K562 (cell line): ENCODE data around the gene SND1. TPM values are rescaled to one million over a fixed set of nuclear protein-coding genes. Genes with fewer than 3 reads are reported as not detected.

Experiments used
- ATAC-seq: fragments of 200-7000 bp; cut with Tn5 transposase; 3 replicates; pipeline ENCODE4 v1.9.1; 2020; ENCODE audit warnings: moderate library complexity
- BruUV-seq: library from RNA; stranded (reverse); fragments of 400-500 nt; replicated peaks from 2 replicates; lab custom pipeline; 2021; lab: Mats Ljungman, UMichigan
- CTCF ChIA-PET: fragments of 300-600 bp; formaldehyde crosslinking; extraction: SDS; loops from one replicate; lab custom pipeline; 2021; ENCODE audit warnings: low intra/inter-chr PET ratio; lab: Yijun Ruan, JAX
- POLR2A ChIA-PET: fragments of 300-600, 350-650 bp; sonication (Branson Sonifier 250); formaldehyde crosslinking; extraction: SDS; loops from one replicate; lab custom pipeline; 2021; ENCODE audit warnings: antibody characterized with exemption, inconsistent platforms; lab: Yijun Ruan, JAX
- DNase-seq, 4 experiments: peaks; one replicate each; pipeline versions ENCODE4 v3.0.0 to v3.0.0-alpha.2; 2011 to 2018; ENCODE audit warnings: low spot score in 3 of 4, mixed read lengths in 3 of 4; ENCODE audit errors: extremely low read depth in 1 of 4
- FAIRE-seq: peaks from 2 replicates; lab custom pipeline; 2011; peaks lifted over from hg19 to GRCh38; lab: Jason Lieb, UNC
- H2AFZ ChIP-seq: 2 replicates; pipeline ENCODE4 v1.6.0; 2011; ENCODE audit warnings: low read depth, low read length, control low read depth, inconsistent platforms
- H3K27ac ChIP-seq: fragments of 200-600 bp; 3 replicates; pipeline ENCODE4 v1.8.0; 2011; ENCODE audit warnings: low read depth, mild to moderate bottlenecking, control low read depth, inconsistent platforms, low read length, moderate library complexity, mixed read lengths; ENCODE audit errors: extremely low read depth
- H3K27me3 ChIP-seq, 2 experiments: fragments of 300-600 bp in 1 of 2; 2 replicates in 1 of 2; 3 replicates in 1 of 2; pipeline versions ENCODE4 v1.6.0 to v1.8.0; 2011; ENCODE audit warnings: inconsistent platforms in 2 of 2, low read length in 2 of 2, mild to moderate bottlenecking in 1 of 2, mixed read lengths in 1 of 2, moderate library complexity in 1 of 2; ENCODE audit not compliant: control insufficient read depth in 2 of 2, insufficient read depth in 2 of 2
- H3K36me3 ChIP-seq: fragments of 300-600 bp; 3 replicates; pipeline ENCODE4 v1.8.0; 2011; ENCODE audit warnings: mild to moderate bottlenecking, low read length, inconsistent platforms; ENCODE audit not compliant: control insufficient read depth, insufficient read depth
- H3K4me1 ChIP-seq, 2 experiments: fragments of 200-600 bp in 1 of 2; replicated peaks in 1 of 2; 2 replicates in 1 of 2; 3 replicates in 1 of 2; pipeline versions ENCODE4 v1.5.1 to v1.8.0; 2011; ENCODE audit warnings: inconsistent platforms in 2 of 2, low read length in 2 of 2, mild to moderate bottlenecking in 1 of 2, mixed read lengths in 1 of 2, moderate library complexity in 1 of 2; ENCODE audit not compliant: control insufficient read depth in 2 of 2, insufficient read depth in 2 of 2
- H3K4me2 ChIP-seq: 2 replicates; pipeline ENCODE4 v1.6.1; 2011; ENCODE audit warnings: low read length, control low read depth, inconsistent platforms, mixed read lengths; ENCODE audit not compliant: insufficient read depth
- H3K4me3 ChIP-seq: fragments of 200-600 bp; sonication (generic), shearing (Covaris generic); 2 replicates; pipeline ENCODE4 v1.5.1; 2016; ENCODE audit warnings: control low read depth, inconsistent platforms
- H3K79me2 ChIP-seq: fragments of 200-600 bp; 3 replicates; pipeline ENCODE4 v1.8.0; 2011; ENCODE audit warnings: low read length, inconsistent platforms; ENCODE audit not compliant: control insufficient read depth, insufficient read depth
- H3K9ac ChIP-seq, 2 experiments: 2 replicates each; pipeline versions ENCODE4 v1.6.0 to v1.6.1; 2011; ENCODE audit warnings: low read depth in 2 of 2, low read length in 2 of 2, control low read depth in 1 of 2, inconsistent platforms in 1 of 2, mild to moderate bottlenecking in 1 of 2, mixed read lengths in 1 of 2; ENCODE audit not compliant: insufficient read depth in 1 of 2
- H3K9me1 ChIP-seq: one replicate; pipeline ENCODE4 v1.6.0; 2011; ENCODE audit warnings: inconsistent platforms, mild to moderate bottlenecking, low read length, moderate library complexity; ENCODE audit not compliant: control insufficient read depth, insufficient read depth
- H3K9me3 ChIP-seq: replicated peaks from 2 replicates; pipeline ENCODE4 v1.5.1; 2011; ENCODE audit warnings: low read depth, low read length, inconsistent platforms; ENCODE audit not compliant: control insufficient read depth, insufficient read depth
- H4K20me1 ChIP-seq: replicated peaks from 2 replicates; pipeline ENCODE4 v1.6.1; 2011; ENCODE audit warnings: low read length, inconsistent platforms, mixed read lengths; ENCODE audit not compliant: control insufficient read depth, insufficient read depth
- CUX1 ChIP-seq: fragments of 200-800 bp; sonication (Bioruptor generic); IDR thresholded peaks from 2 replicates; pipeline ENCODE4 v1.6.1; 2016; ENCODE audit warnings: missing genetic modification characterization, missing compliant biosample characterization
- HMBOX1 ChIP-seq: sonication (generic); IDR thresholded peaks from 2 replicates; pipeline ENCODE4 v1.6.1; 2016
- NFIX ChIP-seq: fragments of 250-450 bp; sonication (Bioruptor Pico); IDR thresholded peaks from 2 replicates; pipeline ENCODE4 v1.4.0; 2020; ENCODE audit warnings: low read depth, mild to moderate bottlenecking, moderate library complexity
- OTX1 ChIP-seq: fragments of 450-650 bp; formaldehyde crosslinking; IDR thresholded peaks from 2 replicates; pipeline ENCODE4 v1.4.0; 2022; ENCODE audit warnings: mild to moderate bottlenecking
- PTTG1 ChIP-seq: fragments of 450-650 bp; IDR thresholded peaks from 2 replicates; pipeline ENCODE4 v1.6.1; 2016; ENCODE audit warnings: low read depth, mild to moderate bottlenecking, missing genetic modification characterization, missing compliant biosample characterization
- RAD21 ChIP-seq, 2 experiments: fragments of 250-450 bp in 1 of 2; fragments of 450-650 bp in 1 of 2; sonication (Bioruptor Pico) in 1 of 2; formaldehyde crosslinking in 1 of 2; IDR thresholded peaks in 1 of 2; conservative IDR thresholded peaks in 1 of 2; 2 replicates each; pipeline versions ENCODE4 v1.4.0 to v1.8.0; 2020 to 2022; ENCODE audit warnings: mild to moderate bottlenecking in 2 of 2, moderate library complexity in 1 of 2
- RFX7 ChIP-seq: fragments of 250-450 bp; sonication (Bioruptor Pico); IDR thresholded peaks from 2 replicates; pipeline ENCODE4 v1.5.1; 2021; ENCODE audit warnings: mild to moderate bottlenecking
- ZC3H11A ChIP-seq: IDR thresholded peaks from 2 replicates; pipeline ENCODE4 v1.6.1; 2012; ENCODE audit warnings: low read depth, low read length, improper control_type of control experiment
- ZNF143 ChIP-seq: sonication (generic); formaldehyde crosslinking; IDR thresholded peaks from 2 replicates; pipeline ENCODE4 v1.9.0; 2022; ENCODE audit warnings: mild to moderate bottlenecking, missing genetic modification reagents
- ZNF316 ChIP-seq: fragments of 450-650 bp; IDR thresholded peaks from 2 replicates; pipeline ENCODE4 v1.6.1; 2016
- WGBS: fragments of 100-300 bp; shearing (Covaris generic); methylation state at CpG from one replicate; pipeline ENCODE4 v1.1.6; 2016; ENCODE audit warnings: low coverage, mixed read lengths; ENCODE audit not compliant: insufficient coverage; ENCODE audit errors: missing lambda C conversion rate; 5-methylcytosine and 5-hydroxymethylcytosine counted together
- in situ Hi-C: fragments of 300-500 bp; cut with MboI; formaldehyde crosslinking; loops from 4 replicates; pipeline ENCODE4 v1.15.0; 2018; ENCODE audit warnings: inconsistent platforms, mixed read lengths
- intact Hi-C: fragments of 100-400 bp; cut with micrococcal nuclease; formaldehyde crosslinking; loops from 2 replicates; pipeline ENCODE4 v1.14.2; 2022
- polyA plus RNA-seq, 8 experiments: library from polyadenylated mRNA; depleted of rRNA in 4 of 8; stranded (reverse) in 5 of 8; unstranded in 3 of 8; fragments of >200 nt; fragmentation: Nextera tagmentation in 2 of 8; fragmentation: Illumina TruSeq in 1 of 8; extraction: Ambion mirVana in 2 of 8; extraction: Trizol in 1 of 8; gene quantifications; 2 replicates each; pipeline versions ENCODE4 v1.2.1 to v1.2.3, GENCODE V29; 2011 to 2014; ENCODE audit warnings: inconsistent platforms in 1 of 8, missing spikeins in 1 of 8
- total RNA-seq, 7 experiments: library from RNA; depleted of rRNA in 6 of 7; stranded (reverse); fragments of >200 nt in 6 of 7; fragmentation: Illumina TruSeq in 2 of 7; extraction: Trizol in 2 of 7; gene quantifications; 2 replicates each; pipeline versions ENCODE4 v1.2.1 to v1.2.3, GENCODE V29; 2011 to 2021; ENCODE audit warnings: low replicate concordance in 1 of 7
- TF ChIP-seq, protein P1 (sequence below): fragments of 250-450 bp; sonication (Bioruptor Pico); IDR thresholded peaks from 2 replicates; pipeline ENCODE4 v1.6.1; 2021; ENCODE audit warnings: mild to moderate bottlenecking

Gene SND1
- total and polyA plus RNA-seq, 9 of the 15 experiments (the other 6 are each of a cell fraction or from before 2014, with no cell fraction given) = 46.5 to 307 (median 191) TPM

DNA sequence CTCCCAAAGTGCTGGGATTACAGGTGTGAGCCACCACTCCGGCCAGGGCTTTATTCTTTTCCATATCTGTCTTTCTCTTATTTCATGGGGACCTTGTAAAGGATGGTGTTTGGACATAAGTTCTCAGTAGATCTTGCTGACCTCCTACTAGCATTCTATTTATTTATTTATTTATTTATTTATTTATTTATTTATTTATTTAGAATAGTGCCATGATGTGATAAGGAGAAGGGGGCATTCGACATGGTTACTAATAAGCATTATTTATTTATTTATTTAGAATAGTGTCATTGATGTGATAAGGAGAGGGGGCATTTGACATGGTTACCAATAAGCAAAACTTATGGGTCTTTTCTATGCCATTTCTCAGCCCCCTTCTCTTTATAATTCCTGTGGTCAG lies 202.4 kb downstream of the SND1 start:
- no peak for FAIRE-seq

GRCh38 chr7:127857464-127857841 lies 205.5 kb downstream of the SND1 start:
- no peak overlapping the region for H3K9ac ChIP-seq
- H4K20me1 ChIP-seq = no peaks in the 10 kb centered on the region
- no peak overlapping the region for H3K4me2 ChIP-seq
- no peaks in the 10 kb centered on the region for H3K9me1 ChIP-seq
- no peaks in the 10 kb centered on the region for H3K27me3 ChIP-seq
- ChIA-PET CTCF (no interaction called here), POLR2A (no interaction called here)
- BruUV-seq = no TSS peak
- ATAC-seq = no peak
- H2AFZ ChIP-seq = no peak overlapping the region
- H3K27ac ChIP-seq = no peak overlapping the region
- FAIRE-seq = no peak
- peaks cover 40% of the 10 kb centered on the region; the same call in 2 of the 3 replicates for H3K36me3 ChIP-seq
- in situ Hi-C loops = no loop called here
- DNase-seq = no peak
- H3K4me3 ChIP-seq = no peak overlapping the region
- intact Hi-C loops = no loop called here
- peaks cover 13% of the 10 kb centered on the region; the same call in 1 of the 3 replicates for H3K79me2 ChIP-seq
- no peaks in the 10 kb centered on the region for H3K9me3 ChIP-seq
- peaks cover 4 to 8% of the 10 kb centered on the region in 2 experiments; a peak in 4 of 5 replicates for H3K4me1 ChIP-seq
- 95% methylated on average over 4 of the region's 4 CpGs for WGBS
- TF ChIP-seq ZNF143 (no peak), RFX7 (CRISPR knock-in tag) (no peak), NFIX (no peak), HMBOX1 (no peak), RAD21 (CRISPR knock-in tag; conservative IDR thresholded peaks at IDR 0.05 in 1 of 2, IDR thresholded peaks at IDR 0.05 in 1 of 2) (no peak), ZNF316 (no peak), CUX1 (CRISPR knock-in tag) (no peak)

More for the DNA sequence above, 202.4 kb downstream of the SND1 start:
- Histone ChIP-seq H3K27me3 (no peaks in the 10 kb centered on the region), H2AFZ (no peak overlapping the region), H3K4me1 (peaks cover 4 to 8% of the 10 kb centered on the region in 2 experiments; a peak in 4 of 5 replicates), H4K20me1 (no peaks in the 10 kb centered on the region), H3K9ac (no peak overlapping the region), H3K9me3 (no peaks in the 10 kb centered on the region), H3K36me3 (peaks cover 51% of the 10 kb centered on the region), H3K4me2 (no peak overlapping the region), H3K4me3 (no peak overlapping the region), H3K79me2 (0 out of 3 replicates have a peak, but pooled peaks cover 4% of the 10 kb centered on the region), H3K9me1 (no peaks in the 10 kb centered on the region), H3K27ac (no peak overlapping the region)
- no peak for ATAC-seq
- no peak for DNase-seq
- BruUV-seq = no TSS peak
- POLR2A ChIA-PET = interaction anchor here (0.6 to 1.3 kb wide), 3 partner anchors 16 to 105 kb away, joined by 3 read pairs; no protein-coding TSS in a partner anchor
- WGBS = 88% methylated on average over 2 of the region's 2 CpGs
- intact Hi-C loops = no loop called here
- 0 out of 2 replicates have a peak, but pooled peaks have one; percentile 16 for TF ChIP-seq OTX1 (CRISPR knock-in tag)
- TF ChIP-seq PTTG1 (tag) = no peak
- TF ChIP-seq ZC3H11A = peak; percentile 94; the same call in 1 of the 2 replicates
- TF ChIP-seq, protein P1, sequence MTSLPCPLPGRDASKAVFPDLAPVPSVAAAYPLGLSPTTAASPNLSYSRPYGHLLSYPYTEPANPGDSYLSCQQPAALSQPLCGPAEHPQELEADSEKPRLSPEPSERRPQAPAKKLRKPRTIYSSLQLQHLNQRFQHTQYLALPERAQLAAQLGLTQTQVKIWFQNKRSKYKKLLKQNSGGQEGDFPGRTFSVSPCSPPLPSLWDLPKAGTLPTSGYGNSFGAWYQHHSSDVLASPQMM (CRISPR knock-in tag) = no peak
- CTCF ChIA-PET = no interaction called here
- in situ Hi-C loops = no loop called here
